NCI-H510A (cell line): ENCODE data around the gene DDX23.
A peak's percentile ranks its signal among the peaks of the same experiment; 100 is the strongest.
"Not testable (repeated sequence)": the region's sequence is repeated elsewhere in the genome, so short reads cannot be mapped to it uniquely, and the experiment has no call there.

Experiments
- DNase-seq: peaks from one replicate; lab custom pipeline; 2025; lab: John Stamatoyannopoulos, UW

Gene DDX23

DNA sequence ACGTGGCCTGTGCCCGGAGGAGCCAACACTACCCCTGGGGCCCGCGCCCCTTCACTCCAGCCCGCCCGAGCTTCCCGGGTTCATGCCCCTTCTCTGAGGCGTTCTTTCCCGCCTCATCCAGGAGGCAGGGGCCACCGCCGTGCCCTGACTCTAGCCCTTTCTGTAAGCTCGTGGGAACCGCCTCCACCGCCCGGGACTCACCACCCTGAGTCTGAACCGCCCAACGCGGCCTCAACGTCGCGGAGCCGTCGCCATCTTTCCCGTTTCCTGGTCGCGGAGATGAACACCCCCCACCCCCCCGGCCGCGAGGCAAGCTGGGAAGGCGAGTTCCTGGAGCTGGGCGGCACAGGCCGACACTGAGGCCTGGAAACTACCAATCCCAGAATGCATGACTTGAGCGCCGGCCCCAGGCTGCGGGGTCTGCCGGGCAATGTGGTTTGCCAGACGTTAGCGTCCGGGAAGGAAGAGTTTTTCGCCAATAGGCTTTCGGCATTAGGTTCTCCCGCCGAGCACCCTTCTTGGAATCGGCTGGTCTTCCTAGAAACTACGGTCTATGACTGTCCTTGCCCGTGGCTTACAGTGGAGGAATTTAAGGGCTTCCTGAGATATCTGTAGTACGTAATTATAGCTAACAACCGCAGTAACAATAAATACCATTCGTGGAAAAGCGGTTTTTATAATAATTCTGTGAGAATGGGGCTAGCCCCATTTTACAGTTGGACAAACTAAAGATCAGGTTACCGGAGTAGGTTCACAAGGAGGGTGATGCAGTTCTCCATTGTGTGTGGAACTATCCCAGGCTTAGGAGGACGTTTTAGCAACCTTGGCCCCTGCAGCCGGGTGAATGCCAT is at the start of gene DDX23:
Gene DDX23, minus strand, starts transcription at position 281 of the 851 bp plus-strand sequence. CDS start 6,381 bp downstream, outside the sequence.
- DNase-seq = peak; percentile 92

DNA sequence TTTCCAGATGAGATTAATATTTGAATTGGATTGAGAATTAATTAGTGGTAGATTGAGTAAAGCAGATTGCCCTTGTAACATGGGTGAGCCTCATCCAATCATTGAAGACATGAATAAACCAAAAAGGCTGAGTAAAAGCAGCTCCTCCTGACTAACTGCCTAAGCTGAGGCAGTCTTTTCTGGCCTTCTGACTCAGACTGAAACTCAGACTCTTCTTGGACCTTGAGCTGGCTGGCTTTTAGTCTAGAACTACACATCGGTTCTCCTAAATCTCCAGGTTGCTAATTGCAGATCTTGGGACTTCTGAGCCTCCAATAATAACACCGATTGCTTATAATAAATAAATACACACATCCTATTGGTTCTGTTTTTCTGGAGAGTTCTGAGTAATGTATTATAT is 49.3 kb upstream of the DDX23 start:
- no peak for DNase-seq

DNA sequence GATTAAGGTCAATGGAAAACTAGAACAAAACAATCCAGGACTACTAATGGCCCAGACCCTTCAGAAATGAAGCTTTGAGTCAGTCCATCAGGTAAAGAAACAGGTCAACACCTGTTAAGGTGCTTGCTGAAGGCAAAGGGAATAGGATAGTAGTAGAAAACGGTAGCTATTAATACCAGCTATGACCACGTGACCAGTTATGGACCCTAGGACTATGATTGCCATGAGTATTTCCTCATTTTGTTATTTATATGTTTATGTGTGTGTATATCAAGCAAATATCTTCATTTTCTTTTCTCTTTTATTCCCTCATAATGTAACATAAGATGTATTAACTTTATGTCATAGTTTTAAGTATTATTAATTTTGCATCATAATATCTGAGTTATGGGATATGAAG is 47.7 kb upstream of the DDX23 start:
- DNase-seq = no peak

DNA sequence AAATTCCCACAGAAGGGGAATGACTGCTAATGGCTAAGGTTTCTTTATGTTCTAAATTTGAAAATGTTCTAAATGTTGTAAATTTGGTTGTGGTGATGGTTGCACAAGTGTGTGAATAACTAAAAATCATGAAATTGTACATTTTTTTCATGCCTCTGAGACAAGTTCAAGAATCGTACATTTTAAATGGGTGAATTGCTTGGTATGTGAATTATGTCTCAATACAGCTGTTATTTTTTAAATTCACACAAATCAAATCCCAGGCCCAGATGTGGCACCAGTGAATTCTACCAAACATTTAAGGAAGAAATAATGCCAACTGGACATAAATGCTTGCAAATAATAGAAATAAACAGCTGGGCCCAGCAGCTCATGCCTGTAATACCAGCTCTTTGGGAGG is 42.3 kb upstream of the DDX23 start:
- DNase-seq = no peak

DNA sequence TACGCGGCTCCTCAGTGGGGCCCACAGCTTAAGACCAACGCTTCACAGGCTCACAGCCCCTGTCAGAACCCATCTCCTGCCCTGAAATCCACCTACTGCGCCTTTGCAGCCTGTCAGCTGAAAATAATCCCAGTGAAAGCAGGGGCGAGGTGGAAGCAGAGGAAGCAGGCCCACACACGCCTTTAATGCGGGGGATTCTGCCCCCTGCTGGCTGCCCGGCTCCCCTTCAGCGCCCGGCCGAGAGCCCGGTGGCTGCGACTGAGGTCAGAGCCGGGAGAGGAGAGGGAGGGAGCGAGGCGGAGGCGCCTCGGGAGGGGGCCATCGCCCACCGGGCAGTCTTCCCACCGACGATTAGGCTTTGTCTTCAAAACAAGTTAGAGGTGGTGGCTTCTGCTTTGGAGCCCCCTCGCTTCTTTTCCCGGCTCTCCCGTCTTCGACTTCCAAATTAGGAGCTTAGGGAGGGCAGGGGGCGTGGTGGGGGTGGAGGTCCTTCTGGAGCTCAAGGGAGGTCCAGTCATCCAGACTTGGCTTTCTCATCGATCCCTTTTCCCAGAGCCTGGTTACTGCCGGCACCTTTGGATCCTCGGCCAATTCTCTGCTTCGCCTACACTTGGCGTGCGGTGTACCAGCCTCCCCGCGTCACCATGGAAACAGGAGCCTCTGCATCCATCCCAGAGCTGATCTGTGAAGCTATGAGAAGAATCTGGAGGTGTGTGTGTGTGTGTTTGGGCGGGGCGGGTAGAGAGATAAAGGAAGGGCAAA is 38.9 kb upstream of the DDX23 start:
- peak; percentile 53 for DNase-seq

DNA sequence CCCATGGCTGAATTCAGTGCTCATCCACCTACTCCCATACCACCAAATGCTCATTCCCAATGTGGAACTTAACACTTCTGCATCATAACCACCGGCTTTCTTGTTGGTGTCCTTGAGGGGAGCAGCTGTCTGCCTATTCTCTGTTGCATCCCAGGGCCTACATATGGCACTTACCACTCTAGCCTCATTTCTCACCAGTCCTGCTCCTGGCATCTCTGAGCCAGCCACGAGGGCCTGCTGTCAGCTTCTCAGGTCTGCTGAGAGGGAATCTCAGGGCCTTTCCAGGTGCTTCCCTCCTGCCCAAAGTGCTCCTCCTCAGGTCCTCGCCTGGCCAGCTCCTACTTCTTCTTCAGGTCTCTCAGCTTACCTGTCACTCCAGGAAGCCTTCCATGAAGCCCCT is 37.7 kb upstream of the DDX23 start:
- DNase-seq = no peak

DNA sequence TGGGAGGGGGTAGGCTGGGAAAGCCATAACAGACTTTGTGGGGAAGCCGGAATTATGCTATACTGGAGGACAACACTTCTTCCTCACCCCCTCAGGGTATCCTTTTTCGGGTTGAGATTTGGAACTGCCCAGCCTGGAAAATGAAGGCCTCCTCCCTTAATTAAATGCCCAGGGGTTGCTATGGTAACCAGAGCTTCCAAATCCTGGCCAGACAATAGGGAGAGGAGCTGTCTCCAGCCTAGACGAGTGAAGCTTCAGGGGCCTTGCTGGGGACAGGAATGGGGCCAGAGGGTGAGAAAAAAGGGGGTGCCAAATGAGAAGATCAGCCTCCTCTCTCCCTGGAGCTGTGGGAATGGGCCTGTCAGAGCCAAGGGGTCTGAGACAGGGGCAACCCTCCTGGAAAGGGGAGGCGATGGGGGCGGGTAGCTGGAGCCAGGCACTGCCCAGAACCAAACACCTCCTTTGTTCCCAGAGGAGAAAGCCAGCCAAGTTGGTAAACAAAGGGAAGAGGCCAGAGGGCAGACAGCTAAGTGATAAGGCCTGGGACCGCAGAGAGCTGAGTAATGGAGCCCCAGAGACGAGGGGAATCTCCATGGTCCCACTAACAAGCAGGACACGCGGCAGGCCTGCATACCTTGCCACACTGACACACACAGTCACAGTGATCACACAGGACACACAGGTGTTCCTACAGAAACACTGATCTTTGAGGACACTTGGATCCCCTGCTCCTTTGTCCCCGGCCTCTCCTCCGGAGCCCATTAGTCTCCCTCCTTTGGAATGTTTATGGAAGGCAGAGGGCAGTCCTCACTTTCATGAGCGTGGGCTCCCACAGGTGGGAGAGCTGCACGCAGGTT is 31.6 kb upstream of the DDX23 start:
- DNase-seq = no peak

DNA sequence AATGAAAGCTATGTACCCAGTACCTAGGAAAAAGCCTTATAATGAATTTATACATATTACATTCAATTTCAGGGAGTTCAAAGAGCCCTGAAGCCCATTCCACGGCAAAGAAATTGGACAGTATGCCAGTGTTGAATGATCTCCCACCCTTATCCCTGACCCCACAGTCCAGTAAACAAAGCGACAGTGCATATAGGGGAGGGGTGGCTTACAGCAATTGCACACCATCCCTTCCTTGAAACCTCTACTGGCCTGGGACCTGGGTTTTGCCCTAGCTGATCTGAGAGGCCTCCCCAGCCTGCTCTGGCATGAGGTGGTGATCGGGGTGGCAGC is 31.0 kb upstream of the DDX23 start:
- DNase-seq = no peak

DNA sequence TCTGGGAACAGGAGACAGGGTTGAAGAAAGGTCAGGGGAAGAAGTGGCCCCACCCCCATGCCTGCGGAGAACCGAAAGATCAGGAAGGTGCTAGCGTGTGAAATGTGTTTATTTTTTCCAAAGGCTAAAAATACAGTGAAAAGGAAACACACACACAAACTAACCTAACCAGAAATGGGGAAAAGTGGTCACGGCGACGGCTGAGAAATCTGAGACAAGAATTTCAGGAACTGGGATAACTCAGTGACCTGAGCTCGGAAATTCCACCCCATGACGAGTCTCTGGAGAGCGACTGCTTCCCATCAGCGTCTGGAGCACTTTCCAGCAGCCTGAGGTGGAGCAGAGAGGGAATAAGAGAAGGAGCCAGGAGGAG is 30.3 kb upstream of the DDX23 start:
- DNase-seq = no peak

DNA sequence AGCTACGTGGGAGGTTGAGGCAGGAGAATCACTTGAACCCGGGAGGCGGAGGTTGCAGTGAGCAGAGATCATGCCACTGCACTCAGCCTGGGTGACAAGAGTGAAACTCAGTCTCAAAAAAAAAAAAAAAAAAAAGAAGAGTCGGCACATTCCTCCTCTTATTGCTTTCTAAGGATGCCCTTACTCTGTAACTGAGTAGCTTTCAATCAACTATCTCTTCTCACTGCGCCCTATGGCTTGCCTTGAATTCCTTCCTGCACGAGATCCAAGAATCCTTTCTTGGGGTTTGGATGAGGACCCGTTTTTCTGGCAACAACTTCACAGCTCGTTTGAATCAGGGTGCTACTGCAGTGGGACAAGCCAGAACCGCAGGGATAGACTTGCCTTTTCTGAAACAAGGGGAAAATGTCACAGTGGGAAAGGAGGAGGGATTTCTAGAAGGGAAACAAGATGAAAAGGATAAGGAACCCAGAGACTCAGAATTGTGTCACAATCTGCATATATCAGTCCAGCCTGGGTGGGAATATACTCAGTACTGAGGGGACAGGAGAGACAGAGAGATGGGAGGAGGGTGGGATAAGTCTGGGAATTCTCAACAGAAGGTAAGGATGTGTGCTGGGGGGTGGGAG is 29.8 kb upstream of the DDX23 start:
- no peak for DNase-seq

DNA sequence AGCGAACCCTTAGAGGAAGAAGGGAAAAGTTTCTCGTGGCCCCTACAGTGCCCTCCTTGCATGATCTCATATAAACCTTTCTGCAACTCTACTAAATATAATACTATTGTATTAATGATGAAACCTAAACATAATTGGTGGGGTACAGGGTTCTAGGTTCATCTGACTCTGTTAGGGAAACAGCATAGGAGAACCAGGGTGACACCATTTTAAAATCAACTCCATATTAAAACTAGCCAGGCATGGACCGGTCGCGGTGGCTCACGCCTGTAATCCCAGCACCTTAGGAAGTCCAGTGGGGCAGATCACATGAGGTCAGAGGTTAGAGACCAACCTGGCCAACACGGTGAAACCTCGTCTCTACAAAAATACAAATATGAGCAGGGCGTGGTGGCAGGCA is 28.7 kb upstream of the DDX23 start:
- no peak for DNase-seq

DNA sequence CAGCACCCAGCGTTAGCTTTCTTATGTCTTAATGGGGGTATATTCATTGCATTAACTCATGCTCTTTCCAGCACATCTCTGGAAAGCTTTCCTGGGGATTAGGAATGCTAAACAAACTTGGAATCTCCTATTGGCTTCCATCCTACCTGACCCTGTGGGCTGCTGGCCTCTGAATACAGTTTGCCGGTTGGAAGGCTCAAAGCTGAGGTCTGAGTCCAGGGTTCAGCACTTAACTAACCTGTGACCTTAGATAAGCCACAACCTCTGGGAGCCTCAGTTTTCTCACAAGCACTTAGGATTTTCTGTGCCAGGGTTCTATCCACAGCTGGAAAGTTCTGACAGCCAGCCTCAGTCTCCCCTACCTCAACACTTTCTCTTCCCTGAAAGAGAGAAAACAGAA is 26.6 kb upstream of the DDX23 start:
- DNase-seq = no peak

DNA sequence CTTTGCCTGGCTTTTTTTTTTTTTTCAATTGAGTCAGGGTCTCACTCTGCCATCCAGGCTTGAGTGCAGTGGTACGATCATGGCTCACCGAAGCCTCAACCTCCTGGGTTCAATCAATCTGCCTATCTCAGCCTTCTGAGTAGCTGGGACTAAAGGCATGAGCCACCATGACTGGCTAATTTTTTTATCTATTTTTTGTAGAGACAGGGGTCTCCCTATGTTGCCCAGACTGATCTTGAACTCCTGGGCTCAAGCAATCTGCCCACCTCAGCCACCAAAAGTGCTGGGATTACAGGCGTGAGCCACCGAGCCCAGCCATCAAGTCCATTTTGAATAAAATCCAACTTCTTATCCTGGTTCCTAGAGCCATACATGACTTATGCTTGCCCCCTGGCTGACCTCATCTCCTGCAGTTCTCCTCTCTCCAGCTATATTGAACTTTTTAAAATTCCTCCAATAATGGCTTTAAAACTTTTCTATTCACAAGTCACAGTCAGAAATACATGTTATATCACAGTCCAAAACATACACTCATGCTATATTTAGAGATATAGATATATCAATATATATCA is 24.1 kb upstream of the DDX23 start:
- DNase-seq = no peak

DNA sequence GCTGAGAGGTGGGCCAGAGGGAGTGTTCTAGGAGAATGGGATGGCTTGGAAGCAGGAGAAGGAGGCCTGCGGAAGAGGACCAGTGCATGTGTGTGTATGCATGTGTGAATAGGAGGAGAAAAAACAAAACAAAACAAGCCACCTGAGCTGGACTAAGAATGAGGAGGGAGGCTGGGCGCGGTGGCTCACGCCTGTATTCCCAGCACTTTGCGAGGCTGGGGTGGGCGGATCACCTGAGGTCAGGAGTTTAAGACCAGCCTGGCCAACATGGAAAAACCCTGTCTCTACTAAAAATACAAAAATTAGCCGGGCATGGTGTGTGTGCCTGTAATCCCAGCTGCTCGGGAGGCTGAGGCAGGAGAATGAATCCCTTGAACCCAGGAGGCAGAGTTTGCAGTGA is 21.6 kb upstream of the DDX23 start:
- not testable (repeated sequence) for DNase-seq

DNA sequence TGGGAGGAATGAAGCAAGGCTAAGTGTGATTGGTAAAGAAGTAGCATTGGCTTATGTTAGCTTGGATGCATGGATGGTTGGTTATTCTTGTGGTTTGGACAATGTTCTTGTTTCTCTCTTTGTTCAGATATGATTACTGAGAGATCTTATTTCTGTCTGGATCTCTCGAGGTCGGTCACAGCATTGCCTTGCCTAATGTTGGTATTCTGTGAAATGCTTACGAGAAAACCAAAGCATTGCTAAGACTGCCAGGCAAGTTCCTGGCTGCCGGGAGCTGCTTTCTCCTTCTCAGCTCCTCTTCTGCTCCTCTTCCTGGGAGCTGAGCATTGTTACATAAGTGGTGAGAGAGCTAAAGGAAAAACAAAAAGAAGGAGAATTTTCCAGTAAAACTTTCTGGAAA is 21.1 kb upstream of the DDX23 start:
- DNase-seq = no peak

DNA sequence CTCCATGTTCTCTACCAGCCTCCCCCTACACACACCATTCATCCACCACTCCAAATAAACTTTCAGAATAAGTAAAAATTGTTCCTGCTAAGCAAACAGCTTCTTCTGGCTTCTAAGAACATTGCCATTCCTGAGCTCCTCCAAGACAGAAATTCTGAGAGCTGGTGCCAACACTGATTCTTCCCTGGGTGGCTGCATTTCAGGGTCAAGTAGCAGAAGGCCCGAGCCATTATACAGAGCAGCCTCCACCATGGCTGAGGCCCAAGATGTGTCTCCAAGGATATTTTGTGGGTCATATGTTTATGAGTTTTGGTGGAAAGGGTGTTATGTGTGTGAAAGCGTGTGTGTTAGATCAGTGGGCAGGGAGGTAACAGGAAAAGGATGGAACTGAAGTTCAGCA is 17.2 kb upstream of the DDX23 start:
- DNase-seq = no peak

DNA sequence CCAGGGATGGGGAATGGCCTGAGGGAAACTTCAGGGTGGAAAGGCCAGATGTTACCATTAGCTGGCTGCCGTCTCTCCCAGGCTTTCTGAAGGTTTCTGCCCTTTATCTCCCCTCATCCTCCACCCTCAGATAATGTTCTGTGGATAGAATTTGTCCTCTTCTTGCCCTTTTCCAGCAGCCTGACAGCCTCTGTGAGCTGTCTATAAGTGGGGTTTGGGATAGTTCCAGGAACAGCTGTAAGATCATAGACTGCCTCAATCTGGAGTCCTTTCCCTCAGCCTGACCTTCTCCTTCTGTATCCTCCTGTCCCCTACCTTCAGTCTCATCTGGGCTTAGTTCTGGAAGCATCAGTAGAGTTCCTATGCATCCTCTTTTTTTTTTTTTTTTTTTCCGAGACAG is 16.5 kb upstream of the DDX23 start:
- no peak for DNase-seq

DNA sequence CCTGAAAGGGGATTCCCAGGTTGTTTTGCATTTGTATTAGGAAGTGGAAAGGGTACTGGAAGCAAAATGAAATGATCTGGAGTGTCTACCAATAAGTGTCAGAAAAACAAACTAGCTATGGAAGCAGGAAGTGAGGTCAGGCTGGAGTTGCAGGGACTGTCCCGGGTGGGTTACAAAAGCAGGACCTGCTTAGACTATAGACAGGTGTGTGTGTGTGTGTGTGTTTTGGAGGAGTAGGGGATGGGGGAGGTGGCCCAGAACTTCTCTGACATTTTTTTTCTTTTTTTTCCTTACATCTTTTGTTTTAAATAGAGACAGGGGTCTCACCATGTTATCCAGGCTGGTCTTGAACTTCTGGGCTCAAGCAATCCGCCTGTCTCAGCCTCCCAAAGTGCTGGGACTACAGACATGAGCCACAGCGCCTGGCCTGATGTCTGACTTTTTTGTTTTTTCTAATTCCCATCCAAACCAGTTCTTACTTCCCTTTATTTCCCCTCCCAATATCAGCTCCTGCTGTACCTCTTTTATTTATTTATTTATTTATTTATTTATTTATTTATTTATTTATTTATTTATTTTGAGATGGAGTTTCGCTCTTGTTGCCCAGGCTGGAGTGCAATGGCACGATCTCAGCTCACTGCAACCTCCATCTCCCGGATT is 14.2 kb upstream of the DDX23 start:
- no peak for DNase-seq

DNA sequence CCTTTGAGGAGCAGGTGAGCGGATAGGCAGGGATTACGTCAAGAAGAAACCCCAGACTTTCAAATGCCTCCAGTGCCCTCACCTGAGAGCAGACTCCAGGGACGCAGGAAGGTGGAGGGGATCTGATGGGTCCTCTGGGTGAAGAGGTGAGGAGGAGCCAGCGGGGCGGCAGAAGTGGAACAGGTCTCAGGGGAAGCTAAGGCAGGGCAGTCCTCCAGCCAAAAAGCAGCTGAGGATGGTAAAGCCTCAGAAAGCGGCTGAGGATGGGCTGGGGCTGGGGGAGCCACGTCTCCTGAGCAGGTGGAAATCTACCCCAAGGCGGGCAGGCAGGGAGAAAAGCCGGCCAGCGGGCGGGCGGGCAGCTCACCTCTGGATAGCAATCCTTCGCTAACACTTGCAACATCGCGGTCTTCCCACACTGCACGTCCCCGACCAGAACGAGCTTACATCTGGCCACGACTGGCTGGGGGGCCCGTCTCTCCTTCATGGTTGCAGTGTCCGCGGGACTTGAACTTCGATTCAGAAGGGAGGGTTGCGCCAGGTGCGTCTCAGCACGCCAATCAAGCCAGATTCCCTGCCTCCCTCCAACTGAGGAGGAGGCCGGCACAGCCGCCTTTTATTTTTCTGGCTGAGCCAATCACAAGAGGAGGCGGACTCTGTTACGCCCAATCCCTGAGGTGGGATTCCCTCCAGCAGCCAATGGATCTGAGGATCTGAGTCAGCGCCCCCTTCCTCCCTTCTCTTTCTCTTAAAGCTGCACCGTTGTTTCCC is 13.5 kb upstream of the DDX23 start, which contains the start of gene RND1:
Gene RND1, minus strand, starts transcription at position 590 of the 771 bp plus-strand sequence. Its CDS starts 103 bp downstream, at position 487.
- DNase-seq = peak; percentile 91

DNA sequence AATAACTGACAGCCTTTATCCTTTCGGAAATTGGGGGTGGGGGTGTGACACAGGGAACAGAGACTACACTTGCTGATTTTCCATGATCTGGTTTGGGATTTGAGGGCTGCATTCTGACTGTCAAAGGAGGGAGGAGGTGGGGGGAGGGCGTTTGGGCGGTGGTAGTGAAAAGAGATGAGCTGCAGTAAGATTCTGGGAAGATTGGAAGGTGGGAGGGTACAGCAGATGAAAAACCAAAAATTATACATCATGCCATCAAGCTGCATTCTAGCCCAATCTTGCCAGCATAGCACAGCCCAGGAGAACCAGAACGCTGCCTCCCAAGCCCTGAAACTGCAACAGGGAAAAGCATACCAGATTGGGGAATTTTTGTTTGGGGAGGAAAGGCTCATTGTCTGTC is 11.3 kb upstream of the DDX23 start:
- no peak for DNase-seq
